HAP-1 (cell line): ENCODE measurements around the gene TMEM129.

ENCODE experiments used
- DNase-seq, 2 experiments: peaks; one replicate each; pipeline ENCODE4 v3.0.0-alpha.2; 2016 to 2020; ENCODE audit warnings: low spot score in 2 of 2
- H3K27me3 ChIP-seq: fragments of 250-450 bp; sonication (Bioruptor Pico); 2 replicates; pipeline ENCODE4 v1.5.1; 2020; ENCODE audit warnings: low read depth, mild to moderate bottlenecking, moderate library complexity
- H3K36me3 ChIP-seq: fragments of 250-450 bp; sonication (Bioruptor Pico); replicated peaks from 2 replicates; pipeline ENCODE4 v1.5.1; 2020; ENCODE audit warnings: mild to moderate bottlenecking
- H3K4me1 ChIP-seq: fragments of 250-450 bp; sonication (Bioruptor Pico); 2 replicates; pipeline ENCODE4 v1.5.1; 2020; ENCODE audit warnings: mild to moderate bottlenecking
- H3K4me3 ChIP-seq: fragments of 250-450 bp; sonication (Bioruptor Pico); 2 replicates; pipeline ENCODE4 v1.5.1; 2020; ENCODE audit warnings: mild to moderate bottlenecking, moderate library complexity
- H3K9me3 ChIP-seq: fragments of 250-450 bp; sonication (Bioruptor Pico); 2 replicates; pipeline ENCODE4 v1.5.1; 2020; ENCODE audit warnings: mild to moderate bottlenecking, moderate library complexity
- in situ Hi-C: fragments of 300-500 bp; cut with MboI; formaldehyde crosslinking; loops from 3 replicates; pipeline ENCODE4 v1.14.3; 2020; ENCODE audit warnings: low sequenced_read_pairs, inconsistent platforms, mixed read lengths

Gene TMEM129

GRCh38 chr4:1730532-1731135, 9.5 kb upstream of the TMEM129 start:
- Histone ChIP-seq H3K4me1 (no peaks in the 10 kb centered on the region), H3K36me3 (peaks cover 93% of the 10 kb centered on the region), H3K9me3 (no peaks in the 10 kb centered on the region), H3K27me3 (no peaks in the 10 kb centered on the region), H3K4me3 (no peak overlapping the region)
- DNase-seq, result no peak
- in situ Hi-C loops, result no loop called here

- Histone ChIP-seq H3K4me1 (no peaks in the 10 kb centered on the region), H3K36me3 (peaks cover 92% of the 10 kb centered on the region), H3K27me3 (no peaks in the 10 kb centered on the region), H3K4me3 (no peak overlapping the region), H3K9me3 (no peaks in the 10 kb centered on the region)
- in situ Hi-C loops, result no loop called here
- no peak for DNase-seq
Measured at GRCh38 chr4:1728061-1728980, 7.2 kb upstream of the TMEM129 start.

GRCh38 chr4:1727117-1728031, 6.3 kb upstream of the TMEM129 start:
- H3K4me1 ChIP-seq, result peaks cover 4% of the 10 kb centered on the region; the same call in 1 of the 2 replicates
- H3K9me3 ChIP-seq, result no peaks in the 10 kb centered on the region
- peaks cover 92% of the 10 kb centered on the region for H3K36me3 ChIP-seq
- no peak overlapping the region for H3K4me3 ChIP-seq
- in situ Hi-C loops, result no loop called here
- no peaks in the 10 kb centered on the region for H3K27me3 ChIP-seq
- no peak for DNase-seq

GRCh38 chr4:1726146-1726934, 5.2 kb upstream of the TMEM129 start:
- in situ Hi-C loops, result no loop called here
- Histone ChIP-seq H3K4me3 (no peak overlapping the region), H3K27me3 (no peaks in the 10 kb centered on the region), H3K9me3 (no peaks in the 10 kb centered on the region), H3K4me1 (peaks cover 4% of the 10 kb centered on the region; the same call in 1 of the 2 replicates), H3K36me3 (peaks cover 95% of the 10 kb centered on the region)
- DNase-seq, result peak; percentile 64 to 94

GRCh38 chr4:1725521-1725920, 4.4 kb upstream of the TMEM129 start:
- H3K4me1 ChIP-seq, result peaks cover 4% of the 10 kb centered on the region; the same call in 1 of the 2 replicates
- in situ Hi-C loops, result no loop called here
- H3K9me3 ChIP-seq, result no peaks in the 10 kb centered on the region
- no peak overlapping the region for H3K4me3 ChIP-seq
- DNase-seq, result no peak
- H3K36me3 ChIP-seq, result peaks cover 86% of the 10 kb centered on the region
- H3K27me3 ChIP-seq, result no peaks in the 10 kb centered on the region

GRCh38 chr4:1723131-1723801, 2.1 kb upstream of the TMEM129 start:
- H3K36me3 ChIP-seq, result peaks cover 70% of the 10 kb centered on the region
- H3K27me3 ChIP-seq, result no peaks in the 10 kb centered on the region
- in situ Hi-C loops, result no loop called here
- no peak for DNase-seq
- H3K4me1 ChIP-seq, result peaks cover 6% of the 10 kb centered on the region
- no peaks in the 10 kb centered on the region for H3K9me3 ChIP-seq
- peak overlapping the region; percentile 89 for H3K4me3 ChIP-seq

- H3K4me1 ChIP-seq, result peaks cover 6% of the 10 kb centered on the region
- H3K4me3 ChIP-seq, result peak overlapping the region; percentile 89
- in situ Hi-C loops, result no loop called here
- no peaks in the 10 kb centered on the region for H3K27me3 ChIP-seq
- no peak for DNase-seq
- H3K36me3 ChIP-seq, result peaks cover 70% of the 10 kb centered on the region
- no peaks in the 10 kb centered on the region for H3K9me3 ChIP-seq
Measured at GRCh38 chr4:1722551-1723118, 1.5 kb upstream of the TMEM129 start.

- DNase-seq, result no peak
- peaks cover 65% of the 10 kb centered on the region for H3K36me3 ChIP-seq
- H3K27me3 ChIP-seq, result no peaks in the 10 kb centered on the region
- no peaks in the 10 kb centered on the region for H3K9me3 ChIP-seq
- peak overlapping the region; percentile 89 for H3K4me3 ChIP-seq
- in situ Hi-C loops, result no loop called here
- H3K4me1 ChIP-seq, result peaks cover 6% of the 10 kb centered on the region
Measured at GRCh38 chr4:1721666-1722550, 785 bp upstream of the TMEM129 start.

- Histone ChIP-seq H3K36me3 (peaks cover 58% of the 10 kb centered on the region), H3K4me3 (peak overlapping the region; percentile 89), H3K4me1 (peaks cover 6% of the 10 kb centered on the region), H3K9me3 (no peaks in the 10 kb centered on the region), H3K27me3 (no peaks in the 10 kb centered on the region)
- in situ Hi-C loops, result no loop called here
- peak in 1 of 2 experiments; percentile 52 for DNase-seq
Measured at GRCh38 chr4:1720163-1720983, 750 bp downstream of the TMEM129 start.

- in situ Hi-C loops, result no loop called here
- no peaks in the 10 kb centered on the region for H3K9me3 ChIP-seq
- no peak for DNase-seq
- peaks cover 43% of the 10 kb centered on the region for H3K36me3 ChIP-seq
- no peaks in the 10 kb centered on the region for H3K27me3 ChIP-seq
- H3K4me1 ChIP-seq, result peaks cover 12% of the 10 kb centered on the region
- H3K4me3 ChIP-seq, result no peak overlapping the region
Measured at GRCh38 chr4:1718095-1718850, 2.9 kb downstream of the TMEM129 start.
